Hepatocyte (in vitro differentiated cells): ENCODE measurements around the gene STIM1. TPM values are rescaled to one million over a fixed set of nuclear protein-coding genes. Genes with fewer than 3 reads are reported as not detected.

Experiments
- DNase-seq: peaks from one replicate; pipeline ENCODE4 v3.0.0-alpha.2; 2016; ENCODE audit warnings: low spot score
- H2AFZ ChIP-seq: fragments of 200-600 bp; sonication (generic); 2 replicates; pipeline ENCODE4 v1.6.0; 2016; ENCODE audit warnings: antibody characterized with exemption, mild to moderate bottlenecking
- H3K27ac ChIP-seq: fragments of 200-600 bp; sonication (generic); 2 replicates; pipeline ENCODE4 v1.5.1; 2016; ENCODE audit warnings: mild to moderate bottlenecking
- H3K27me3 ChIP-seq: fragments of 200-600 bp; sonication (generic); 2 replicates; pipeline ENCODE4 v1.6.1; 2016
- H3K36me3 ChIP-seq: fragments of 200-600 bp; sonication (generic); replicated peaks from 2 replicates; pipeline ENCODE4 v1.5.1; 2016; ENCODE audit warnings: low read depth; ENCODE audit not compliant: insufficient read depth
- H3K4me1 ChIP-seq: fragments of 200-600 bp; sonication (generic); 2 replicates; pipeline ENCODE4 v1.5.1; 2016; ENCODE audit warnings: mild to moderate bottlenecking, moderate library complexity; ENCODE audit not compliant: insufficient read depth
- H3K4me2 ChIP-seq: fragments of 200-600 bp; sonication (generic); 2 replicates; pipeline ENCODE4 v1.6.0; 2016
- H3K4me3 ChIP-seq: fragments of 200-600 bp; sonication (generic); 2 replicates; pipeline ENCODE4 v1.5.1; 2016; ENCODE audit warnings: mild to moderate bottlenecking
- H3K79me2 ChIP-seq: fragments of 200-600 bp; sonication (generic); 2 replicates; pipeline ENCODE4 v1.6.0; 2017; ENCODE audit warnings: mild to moderate bottlenecking
- H3K9me2 ChIP-seq: fragments of 200-600 bp; sonication (generic); replicated peaks from 2 replicates; pipeline ENCODE4 v1.6.0; 2017; ENCODE audit warnings: mild to moderate bottlenecking; ENCODE audit not compliant: insufficient read depth
- H3K9me3 ChIP-seq: fragments of 200-600 bp; sonication (generic); 2 replicates; pipeline ENCODE4 v1.5.1; 2016; ENCODE audit warnings: low read depth, mild to moderate bottlenecking
- H4K20me1 ChIP-seq: fragments of 200-600 bp; sonication (generic); 2 replicates; pipeline ENCODE4 v1.6.0; 2016; ENCODE audit warnings: mild to moderate bottlenecking; ENCODE audit not compliant: insufficient read depth, poor library complexity, severe bottlenecking
- CTCF ChIP-seq: fragments of 200-600 bp; sonication (generic); IDR thresholded peaks from 2 replicates; pipeline ENCODE4 v1.5.1; 2016; ENCODE audit warnings: antibody characterized with exemption, mild to moderate bottlenecking; ENCODE audit not compliant: poor library complexity
- EZH2 ChIP-seq: fragments of 200-600 bp; sonication (generic); IDR thresholded peaks from 2 replicates; pipeline ENCODE4 v1.6.1; 2016; ENCODE audit warnings: antibody characterized with exemption, mild to moderate bottlenecking, borderline replicate concordance
- EZH2phosphoT487 ChIP-seq: fragments of 200-600 bp; sonication (generic); IDR thresholded peaks from one replicate; pipeline ENCODE4 v1.6.1; 2018; ENCODE audit warnings: antibody characterized with exemption, mild to moderate bottlenecking, low read depth, moderate library complexity; ENCODE audit not compliant: unreplicated experiment, severe bottlenecking
- WGBS: methylation state at CpG from one replicate; pipeline ENCODE4 v1.1.6; 2016; ENCODE audit warnings: low lambda C conversion rate; ENCODE audit errors: missing lambda C conversion rate; 5-methylcytosine and 5-hydroxymethylcytosine counted together
- polyA plus RNA-seq: library from polyadenylated mRNA; unstranded; fragments of >200 nt; fragmentation: Nextera tagmentation; extraction: Ambion mirVana; gene quantifications from 2 replicates; pipeline ENCODE4 v1.2.1, GENCODE V29; 2016
- total RNA-seq: library from RNA; depleted of rRNA; stranded (reverse); fragments of >200 nt; gene quantifications from 2 replicates; pipeline ENCODE4 v1.2.3, GENCODE V29; 2014

STIM1 gene
- total and polyA plus RNA-seq, 2 experiments from 2014 or later = 18.5 to 19.6 TPM

GRCh38 chr11:3815845-3816244 lies 39.6 kb upstream of the STIM1 start:
- 68% methylated on average over 4 of the region's 4 CpGs for WGBS

GRCh38 chr11:3816673-3817072 lies 38.8 kb upstream of the STIM1 start:
- H2AFZ ChIP-seq = no peak overlapping the region
- H3K4me2 ChIP-seq = no peak overlapping the region
- H3K36me3 ChIP-seq = no peaks in the 10 kb centered on the region
- no peak for DNase-seq
- no peaks in the 10 kb centered on the region for H3K27me3 ChIP-seq
- no peaks in the 10 kb centered on the region for H3K79me2 ChIP-seq
- no peaks in the 10 kb centered on the region for H4K20me1 ChIP-seq
- H3K4me3 ChIP-seq = no peak overlapping the region
- WGBS = 79% methylated on average over 2 of the region's 2 CpGs
- H3K9me2 ChIP-seq = no peaks in the 10 kb centered on the region
- H3K27ac ChIP-seq = no peak overlapping the region
- H3K9me3 ChIP-seq = no peaks in the 10 kb centered on the region
- TF ChIP-seq EZH2 = no peak
- TF ChIP-seq CTCF = no peak
- no peak for TF ChIP-seq EZH2phosphoT487
- H3K4me1 ChIP-seq = no peaks in the 10 kb centered on the region

More at GRCh38 chr11:3815845-3816244, 39.6 kb upstream of the STIM1 start:
- Histone ChIP-seq H3K9me2 (no peaks in the 10 kb centered on the region), H3K9me3 (no peaks in the 10 kb centered on the region), H4K20me1 (no peaks in the 10 kb centered on the region), H3K79me2 (no peaks in the 10 kb centered on the region), H2AFZ (no peak overlapping the region), H3K4me3 (no peak overlapping the region), H3K27me3 (no peaks in the 10 kb centered on the region), H3K4me2 (no peak overlapping the region), H3K27ac (no peak overlapping the region), H3K36me3 (no peaks in the 10 kb centered on the region), H3K4me1 (no peaks in the 10 kb centered on the region)
- TF ChIP-seq CTCF (no peak), EZH2 (no peak), EZH2phosphoT487 (no peak)
- no peak for DNase-seq

- H4K20me1 ChIP-seq = no peaks in the 10 kb centered on the region
- no peaks in the 10 kb centered on the region for H3K9me2 ChIP-seq
- H3K4me2 ChIP-seq = no peak overlapping the region
- H3K79me2 ChIP-seq = no peaks in the 10 kb centered on the region
- no peaks in the 10 kb centered on the region for H3K27me3 ChIP-seq
- H3K4me1 ChIP-seq = no peaks in the 10 kb centered on the region
- DNase-seq = no peak
- H3K4me3 ChIP-seq = no peak overlapping the region
- H3K9me3 ChIP-seq = no peaks in the 10 kb centered on the region
- no peaks in the 10 kb centered on the region for H3K36me3 ChIP-seq
- H3K27ac ChIP-seq = no peak overlapping the region
- no peak overlapping the region for H2AFZ ChIP-seq
- TF ChIP-seq EZH2phosphoT487 (no peak), CTCF (no peak)
- 86% methylated on average over 10 of the region's 10 CpGs for WGBS
Measured at GRCh38 chr11:3817181-3817800, 38.2 kb upstream of the STIM1 start.

- Histone ChIP-seq H3K4me2 (no peak overlapping the region), H3K36me3 (no peaks in the 10 kb centered on the region), H3K9me3 (no peaks in the 10 kb centered on the region), H3K79me2 (no peaks in the 10 kb centered on the region), H3K27me3 (no peaks in the 10 kb centered on the region), H2AFZ (no peak overlapping the region), H3K9me2 (no peaks in the 10 kb centered on the region), H3K4me3 (no peak overlapping the region), H3K4me1 (no peaks in the 10 kb centered on the region), H4K20me1 (no peaks in the 10 kb centered on the region), H3K27ac (no peak overlapping the region)
- TF ChIP-seq EZH2phosphoT487 = no peak
- no peak for TF ChIP-seq CTCF
- TF ChIP-seq EZH2 = no peak
- no peak for DNase-seq
- WGBS = 94% methylated on average over 2 of the region's 2 CpGs
Measured at GRCh38 chr11:3820971-3821370, 34.5 kb upstream of the STIM1 start.
